IMR-90 (cell line): ENCODE results near the gene MLLT3. TPM values are rescaled to one million over a fixed set of nuclear protein-coding genes. Genes with fewer than 3 reads are reported as not detected.

Experiments
- ATAC-seq: fragments of 200-7000 bp; cut with Tn5 transposase; 2 replicates; pipeline ENCODE4 v1.9.1; 2020; ENCODE audit warnings: low read depth, mild to moderate bottlenecking, moderate library complexity
- BruUV-seq: library from RNA; stranded (reverse); fragments of 400-500 nt; replicated peaks from 2 replicates; lab custom pipeline; 2021; lab: Mats Ljungman, UMichigan
- CTCF ChIA-PET: fragments of 300-600 bp; formaldehyde crosslinking; extraction: SDS; loops from one replicate; lab custom pipeline; 2021; ENCODE audit warnings: antibody characterized with exemption; lab: Yijun Ruan, JAX
- POLR2A ChIA-PET: fragments of 300-600 bp; sonication (Branson Sonifier 250); formaldehyde crosslinking; loops from one replicate; lab custom pipeline; 2022; ENCODE audit warnings: antibody characterized with exemption; ENCODE audit not compliant: unreplicated experiment; lab: Charles Lee
- DNase-seq: peaks from one replicate; pipeline ENCODE4 v3.0.0; 2013
- H2AFZ ChIP-seq: replicated peaks from 2 replicates; pipeline ENCODE3; 2013; ENCODE audit warnings: low read length, mild to moderate bottlenecking; ENCODE audit not compliant: poor library complexity
- H2AK5ac ChIP-seq: 2 replicates; pipeline ENCODE4 v1.6.1; 2013; ENCODE audit warnings: low read depth, low read length, inconsistent platforms
- H2AK9ac ChIP-seq: replicated peaks from 2 replicates; pipeline ENCODE3; 2013; ENCODE audit warnings: mild to moderate bottlenecking, low read depth, low read length, moderate library complexity; ENCODE audit not compliant: poor library complexity
- H2BK120ac ChIP-seq: 2 replicates; pipeline ENCODE4 v1.6.1; 2013; ENCODE audit warnings: low read depth, low read length, inconsistent platforms
- H2BK15ac ChIP-seq: 3 replicates; pipeline ENCODE4 v1.6.1; 2013; ENCODE audit warnings: low read depth, low read length, inconsistent platforms
- H2BK20ac ChIP-seq: 2 replicates; pipeline ENCODE4 v1.6.1; 2013; ENCODE audit warnings: low read depth, mild to moderate bottlenecking, inconsistent platforms, low read length, moderate library complexity
- H2BK5ac ChIP-seq: 2 replicates; pipeline ENCODE4 v1.6.1; 2013; ENCODE audit warnings: mild to moderate bottlenecking, low read depth, low read length, inconsistent platforms; ENCODE audit not compliant: poor library complexity, severe bottlenecking
- H3K14ac ChIP-seq: replicated peaks from 2 replicates; pipeline ENCODE4 v1.6.1; 2013; ENCODE audit warnings: low read depth, low read length, inconsistent platforms
- H3K18ac ChIP-seq: 2 replicates; pipeline ENCODE4 v1.6.1; 2013; ENCODE audit warnings: low read depth, low read length, control low read depth
- H3K23ac ChIP-seq: 2 replicates; pipeline ENCODE4 v1.6.1; 2013; ENCODE audit warnings: low read depth, low read length, inconsistent platforms
- H3K27ac ChIP-seq: 2 replicates; pipeline ENCODE4 v1.5.1; 2013; ENCODE audit warnings: mild to moderate bottlenecking, control low read depth, low read length; ENCODE audit not compliant: insufficient read depth
- H3K27me3 ChIP-seq: 2 replicates; pipeline ENCODE4 v1.6.1; 2013; ENCODE audit warnings: low read length; ENCODE audit not compliant: control insufficient read depth, insufficient read depth
- H3K36me3 ChIP-seq: 2 replicates; pipeline ENCODE4 v1.6.1; 2013; ENCODE audit warnings: low read length, mixed read lengths; ENCODE audit not compliant: control insufficient read depth, insufficient read depth
- H3K4ac ChIP-seq: 2 replicates; pipeline ENCODE4 v1.6.1; 2013; ENCODE audit warnings: low read depth, low read length, inconsistent platforms
- H3K4me1 ChIP-seq: 2 replicates; pipeline ENCODE4 v1.6.1; 2013; ENCODE audit warnings: low read length, mixed read lengths; ENCODE audit not compliant: control insufficient read depth, insufficient read depth
- H3K4me2 ChIP-seq: 2 replicates; pipeline ENCODE4 v1.6.1; 2013; ENCODE audit warnings: low read depth, mild to moderate bottlenecking, control low read depth, low read length, moderate library complexity
- H3K4me3 ChIP-seq: 2 replicates; pipeline ENCODE4 v1.5.1; 2013; ENCODE audit warnings: low read depth, mild to moderate bottlenecking, control low read depth, low read length, moderate library complexity; ENCODE audit not compliant: insufficient read depth
- H3K56ac ChIP-seq: 2 replicates; pipeline ENCODE4 v1.6.1; 2013; ENCODE audit warnings: low read length, inconsistent platforms; ENCODE audit not compliant: insufficient read depth; ENCODE audit errors: extremely low read depth
- H3K79me1 ChIP-seq, 2 experiments: 2 replicates each; pipeline ENCODE4 v1.6.1; 2013; ENCODE audit warnings: low read length in 2 of 2, inconsistent platforms in 1 of 2, low read depth in 1 of 2
- H3K9ac ChIP-seq: 2 replicates; pipeline ENCODE4 v1.6.1; 2013; ENCODE audit warnings: low read depth, low read length, control low read depth
- H3K9me1 ChIP-seq: 2 replicates; pipeline ENCODE4 v1.6.1; 2013; ENCODE audit warnings: low read length, inconsistent platforms; ENCODE audit not compliant: insufficient read depth
- H3K9me3 ChIP-seq: 2 replicates; pipeline ENCODE4 v1.6.1; 2013; ENCODE audit warnings: low read length; ENCODE audit not compliant: control insufficient read depth, insufficient read depth
- H4K20me1 ChIP-seq: 2 replicates; pipeline ENCODE4 v1.6.1; 2013; ENCODE audit warnings: low read length, inconsistent platforms; ENCODE audit not compliant: insufficient read depth
- H4K5ac ChIP-seq: 2 replicates; pipeline ENCODE4 v1.6.1; 2013; ENCODE audit warnings: mild to moderate bottlenecking, low read depth, low read length, control low read depth
- H4K8ac ChIP-seq, 2 experiments: 2 replicates each; pipeline ENCODE4 v1.6.1; 2013; ENCODE audit warnings: low read depth in 2 of 2, low read length in 2 of 2, control low read depth in 1 of 2, inconsistent platforms in 1 of 2
- H4K91ac ChIP-seq: 2 replicates; pipeline ENCODE4 v1.6.1; 2013; ENCODE audit warnings: low read depth, low read length, inconsistent platforms; ENCODE audit not compliant: insufficient read depth
- BHLHE40 ChIP-seq: fragments of 150-350 bp; IDR thresholded peaks from 2 replicates; pipeline ENCODE4 v1.6.1; 2016; ENCODE audit warnings: mild to moderate bottlenecking, low read depth, low read length
- CTCF ChIP-seq: conservative IDR thresholded peaks from 2 replicates; pipeline ENCODE4 v1.5.1; 2012; ENCODE audit warnings: mild to moderate bottlenecking, low read depth, low read length, improper control_type of control experiment
- NFE2L2 ChIP-seq: fragments of 150-350 bp; IDR thresholded peaks from 2 replicates; pipeline ENCODE4 v1.6.1; 2016; ENCODE audit warnings: low read depth, mild to moderate bottlenecking, low read length
- dilution Hi-C: fragments of 300-500 bp; cut with HindIII; formaldehyde crosslinking; loops from one replicate; pipeline ENCODE4 v1.14.3; 2018; ENCODE audit warnings: low sequenced_read_pairs; ENCODE audit not compliant: unreplicated experiment
- in situ Hi-C: fragments of 300-500 bp; cut with MboI; formaldehyde crosslinking; loops from 3 replicates; pipeline ENCODE4 v1.14.3; 2019; ENCODE audit warnings: low sequenced_read_pairs, inconsistent platforms, mixed read lengths
- intact Hi-C: fragments of 100-400 bp; cut with micrococcal nuclease; formaldehyde crosslinking; loops from 2 replicates; pipeline ENCODE4 v1.10.0; 2022
- polyA plus RNA-seq, 3 experiments: library from polyadenylated mRNA; depleted of rRNA; stranded (reverse); fragments of >200 nt; gene quantifications; 2 replicates each; pipeline ENCODE4 v1.2.3, GENCODE V29; 2012; ENCODE audit warnings: low replicate concordance in 1 of 3
- total RNA-seq: library from RNA; depleted of rRNA; stranded (reverse); fragments of >200 nt; gene quantifications from 2 replicates; pipeline ENCODE4 v1.2.3, GENCODE V29; 2012

MLLT3 gene
- total and polyA plus RNA-seq, 2 of the 4 experiments (the other 2 are of a cell fraction), result 10.4 to 21.1 TPM

- Histone ChIP-seq H4K8ac (no peak overlapping the region), H2BK20ac (no peak overlapping the region), H2BK15ac (no peak overlapping the region), H4K91ac (no peak overlapping the region), H3K18ac (no peak overlapping the region), H3K79me1 (peaks cover 0 to 3% of the 10 kb centered on the region in 2 experiments; a peak in 1 of 4 replicates), H3K4ac (no peak overlapping the region), H3K27ac (no peak overlapping the region), H3K14ac (no peak overlapping the region), H2BK120ac (no peak overlapping the region), H2AK9ac (no peak overlapping the region), H2BK5ac (no peak overlapping the region), H4K5ac (no peak overlapping the region), H3K9ac (no peak overlapping the region), H3K56ac (no peak overlapping the region), H4K20me1 (no peaks in the 10 kb centered on the region), H3K23ac (no peak overlapping the region), H3K27me3 (no peaks in the 10 kb centered on the region), H3K9me3 (no peaks in the 10 kb centered on the region), H3K36me3 (no peaks in the 10 kb centered on the region), H3K9me1 (peaks cover 4% of the 10 kb centered on the region; the same call in 1 of the 2 replicates), H2AK5ac (no peak overlapping the region), H3K4me2 (no peak overlapping the region), H2AFZ (no peak overlapping the region), H3K4me1 (no peaks in the 10 kb centered on the region), H3K4me3 (no peak overlapping the region)
- dilution Hi-C loops (no loop called here), intact Hi-C loops (no loop called here), in situ Hi-C loops (no loop called here)
- no peak for TF ChIP-seq BHLHE40
- peak; percentile 11; the same call in 1 of the 2 replicates for TF ChIP-seq CTCF
- TF ChIP-seq NFE2L2, result no peak
- ATAC-seq, result no peak
- ChIA-PET CTCF (interaction anchor here (1.0 kb wide), 2 partner anchors 17 to 23 kb away, joined by 3 to 7 read pairs; no protein-coding TSS in a partner anchor), POLR2A (no interaction called here)
- BruUV-seq, result no TSS peak
- no peak for DNase-seq
These were observed 215.3 kb downstream of the MLLT3 start for GRCh38 chr9:20407013-20407412.
